GM12878 (cell line): ENCODE measurements around the gene CD82. TPM values are rescaled to one million over a fixed set of nuclear protein-coding genes. Genes with fewer than 3 reads are reported as not detected.
A peak's percentile ranks its signal among the peaks of the same experiment; 100 is the strongest.

Experiments used
- BRCA1 ChIP-seq: IDR thresholded peaks from 2 replicates; pipeline ENCODE4 v1.6.1; 2011; ENCODE audit warnings: low read depth, low read length, improper control_type of control experiment
- CEBPZ ChIP-seq: fragments of 150-350 bp; IDR thresholded peaks from 2 replicates; pipeline ENCODE4 v1.6.1; 2016; ENCODE audit warnings: low read depth, low read length
- CHD1 ChIP-seq: IDR thresholded peaks from 2 replicates; pipeline ENCODE4 v1.6.1; 2012; ENCODE audit warnings: low read depth, low read length, improper control_type of control experiment
- HCFC1 ChIP-seq: fragments of 150-350 bp; IDR thresholded peaks from 2 replicates; pipeline ENCODE4 v1.6.1; 2014; ENCODE audit warnings: low read length
- IKZF2 ChIP-seq, 2 experiments: fragments of 450-650 bp; IDR thresholded peaks; 2 replicates each; pipeline ENCODE4 v1.6.1; 2017; ENCODE audit warnings: mild to moderate bottlenecking in 2 of 2, moderate library complexity in 2 of 2
- NBN ChIP-seq: fragments of 450-650 bp; IDR thresholded peaks from 2 replicates; pipeline ENCODE4 v1.6.1; 2016
- NKRF ChIP-seq: fragments of 450-650 bp; conservative IDR thresholded peaks from 2 replicates; pipeline ENCODE4 v1.6.1; 2017; ENCODE audit warnings: mild to moderate bottlenecking, moderate library complexity
- RBBP5 ChIP-seq: fragments of 200-600 bp; sonication (generic); conservative IDR thresholded peaks from 2 replicates; pipeline ENCODE4 v1.6.1; 2016
- SIX5 ChIP-seq: IDR thresholded peaks from 2 replicates; pipeline ENCODE4 v1.6.1; 2011; ENCODE audit warnings: mild to moderate bottlenecking, low read depth, low read length, moderate library complexity; ENCODE audit not compliant: severe bottlenecking
- polyA plus RNA-seq, 11 experiments: library from polyadenylated mRNA; depleted of rRNA in 4 of 11; unstranded in 6 of 11; stranded (reverse) in 5 of 11; fragments of >200 nt; fragmentation: Nextera tagmentation in 4 of 11; fragmentation: Illumina TruSeq in 1 of 11; extraction: Ambion mirVana in 4 of 11; extraction: Trizol in 1 of 11; gene quantifications; 1 replicate in 1 of 11; 2 replicates in 10 of 11; pipeline versions ENCODE4 v1.2.1 to v1.2.3, GENCODE V29; 2011 to 2016; ENCODE audit warnings: inconsistent platforms in 2 of 11, missing spikeins in 2 of 11, low read depth in 1 of 11
- total RNA-seq, 4 experiments: library from RNA; depleted of rRNA in 3 of 4; stranded (reverse); fragments of >200 nt in 3 of 4; fragmentation: Illumina TruSeq in 1 of 4; extraction: Trizol in 1 of 4; gene quantifications; 2 replicates each; pipeline versions ENCODE4 v1.2.1 to v1.2.3, GENCODE V29; 2013 to 2021
- TF ChIP-seq, protein P1 (sequence below): fragments of 450-650 bp; IDR thresholded peaks from 2 replicates; pipeline ENCODE4 v1.6.1; 2017; ENCODE audit warnings: low read depth, mild to moderate bottlenecking, moderate library complexity
- TF ChIP-seq, protein P2 (sequence below): IDR thresholded peaks from 2 replicates; pipeline ENCODE4 v1.6.1; 2011; ENCODE audit warnings: borderline replicate concordance, low read depth, mild to moderate bottlenecking, moderate library complexity, low read length; ENCODE audit not compliant: insufficient read depth, poor library complexity, severe bottlenecking
- TF ChIP-seq, protein P3 (sequence below): fragments of 450-650 bp; formaldehyde crosslinking; IDR thresholded peaks from 2 replicates; pipeline ENCODE4 v1.4.0; 2020; ENCODE audit warnings: mild to moderate bottlenecking, moderate library complexity
- TF ChIP-seq, protein P4 (sequence below): fragments of 450-650 bp; IDR thresholded peaks from 2 replicates; pipeline ENCODE4 v1.6.1; 2017; ENCODE audit warnings: antibody characterized with exemption, mild to moderate bottlenecking, moderate library complexity

CD82 gene
- total and polyA plus RNA-seq, 10 of the 15 experiments (the other 5 are each of a cell fraction or from before 2014, with no cell fraction given), result 5.2 to 180 (median 84.7) TPM

DNA sequence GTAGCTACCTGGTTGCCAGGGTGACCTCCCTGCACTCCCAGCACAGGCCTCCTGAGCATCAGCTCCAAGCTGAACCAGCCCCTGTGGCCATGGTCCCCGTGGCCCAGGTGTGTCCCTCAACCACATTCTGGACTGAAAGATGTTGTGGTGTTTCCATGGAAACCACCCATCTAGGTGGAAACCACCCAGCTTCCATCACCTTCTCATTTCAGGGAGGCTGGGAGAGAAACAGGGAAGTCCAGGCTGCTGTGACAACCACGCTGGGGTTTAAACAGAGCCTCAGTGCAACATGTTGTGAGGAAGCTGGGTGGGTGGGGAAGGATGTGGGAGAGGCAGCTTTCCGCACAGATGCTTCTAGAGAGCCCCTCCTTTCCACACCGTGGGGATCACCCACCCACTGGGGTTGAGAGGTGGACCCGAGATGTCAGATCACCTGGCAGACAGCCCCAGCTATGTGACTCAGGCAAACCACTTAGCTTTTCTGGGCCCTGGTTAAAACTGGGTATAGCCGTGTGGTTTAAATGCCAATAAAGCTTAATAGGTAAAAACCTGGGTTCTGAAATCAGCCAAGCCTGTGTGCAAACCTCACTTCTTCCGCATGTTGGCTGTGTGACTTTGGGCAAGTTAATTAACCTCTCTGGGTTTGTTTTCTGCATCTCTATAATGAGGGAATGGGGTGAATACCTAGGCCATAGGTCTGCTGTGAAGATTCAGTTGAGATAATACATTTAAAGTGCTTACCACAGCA lies 46.4 kb downstream of the CD82 start (continued):
- TF ChIP-seq IKZF2 (IDR thresholded peaks at IDR 0.05), result peak; percentile 96
- TF ChIP-seq BRCA1, result no peak
- TF ChIP-seq, protein P1, sequence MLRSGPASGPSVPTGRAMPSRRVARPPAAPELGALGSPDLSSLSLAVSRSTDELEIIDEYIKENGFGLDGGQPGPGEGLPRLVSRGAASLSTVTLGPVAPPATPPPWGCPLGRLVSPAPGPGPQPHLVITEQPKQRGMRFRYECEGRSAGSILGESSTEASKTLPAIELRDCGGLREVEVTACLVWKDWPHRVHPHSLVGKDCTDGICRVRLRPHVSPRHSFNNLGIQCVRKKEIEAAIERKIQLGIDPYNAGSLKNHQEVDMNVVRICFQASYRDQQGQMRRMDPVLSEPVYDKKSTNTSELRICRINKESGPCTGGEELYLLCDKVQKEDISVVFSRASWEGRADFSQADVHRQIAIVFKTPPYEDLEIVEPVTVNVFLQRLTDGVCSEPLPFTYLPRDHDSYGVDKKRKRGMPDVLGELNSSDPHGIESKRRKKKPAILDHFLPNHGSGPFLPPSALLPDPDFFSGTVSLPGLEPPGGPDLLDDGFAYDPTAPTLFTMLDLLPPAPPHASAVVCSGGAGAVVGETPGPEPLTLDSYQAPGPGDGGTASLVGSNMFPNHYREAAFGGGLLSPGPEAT, result peak; percentile 94
- no peak for TF ChIP-seq CEBPZ
- peak; percentile 27; the same call in 1 of the 2 replicates for TF ChIP-seq NBN
- 0 out of 2 replicates have a peak, but pooled peaks have one; percentile 13 for TF ChIP-seq NKRF
- TF ChIP-seq HCFC1, result no peak
- TF ChIP-seq, protein P2, sequence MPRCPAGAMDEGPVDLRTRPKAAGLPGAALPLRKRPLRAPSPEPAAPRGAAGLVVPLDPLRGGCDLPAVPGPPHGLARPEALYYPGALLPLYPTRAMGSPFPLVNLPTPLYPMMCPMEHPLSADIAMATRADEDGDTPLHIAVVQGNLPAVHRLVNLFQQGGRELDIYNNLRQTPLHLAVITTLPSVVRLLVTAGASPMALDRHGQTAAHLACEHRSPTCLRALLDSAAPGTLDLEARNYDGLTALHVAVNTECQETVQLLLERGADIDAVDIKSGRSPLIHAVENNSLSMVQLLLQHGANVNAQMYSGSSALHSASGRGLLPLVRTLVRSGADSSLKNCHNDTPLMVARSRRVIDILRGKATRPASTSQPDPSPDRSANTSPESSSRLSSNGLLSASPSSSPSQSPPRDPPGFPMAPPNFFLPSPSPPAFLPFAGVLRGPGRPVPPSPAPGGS, result no peak
- TF ChIP-seq SIX5, result no peak
- no peak for TF ChIP-seq RBBP5
- TF ChIP-seq, protein P3, sequence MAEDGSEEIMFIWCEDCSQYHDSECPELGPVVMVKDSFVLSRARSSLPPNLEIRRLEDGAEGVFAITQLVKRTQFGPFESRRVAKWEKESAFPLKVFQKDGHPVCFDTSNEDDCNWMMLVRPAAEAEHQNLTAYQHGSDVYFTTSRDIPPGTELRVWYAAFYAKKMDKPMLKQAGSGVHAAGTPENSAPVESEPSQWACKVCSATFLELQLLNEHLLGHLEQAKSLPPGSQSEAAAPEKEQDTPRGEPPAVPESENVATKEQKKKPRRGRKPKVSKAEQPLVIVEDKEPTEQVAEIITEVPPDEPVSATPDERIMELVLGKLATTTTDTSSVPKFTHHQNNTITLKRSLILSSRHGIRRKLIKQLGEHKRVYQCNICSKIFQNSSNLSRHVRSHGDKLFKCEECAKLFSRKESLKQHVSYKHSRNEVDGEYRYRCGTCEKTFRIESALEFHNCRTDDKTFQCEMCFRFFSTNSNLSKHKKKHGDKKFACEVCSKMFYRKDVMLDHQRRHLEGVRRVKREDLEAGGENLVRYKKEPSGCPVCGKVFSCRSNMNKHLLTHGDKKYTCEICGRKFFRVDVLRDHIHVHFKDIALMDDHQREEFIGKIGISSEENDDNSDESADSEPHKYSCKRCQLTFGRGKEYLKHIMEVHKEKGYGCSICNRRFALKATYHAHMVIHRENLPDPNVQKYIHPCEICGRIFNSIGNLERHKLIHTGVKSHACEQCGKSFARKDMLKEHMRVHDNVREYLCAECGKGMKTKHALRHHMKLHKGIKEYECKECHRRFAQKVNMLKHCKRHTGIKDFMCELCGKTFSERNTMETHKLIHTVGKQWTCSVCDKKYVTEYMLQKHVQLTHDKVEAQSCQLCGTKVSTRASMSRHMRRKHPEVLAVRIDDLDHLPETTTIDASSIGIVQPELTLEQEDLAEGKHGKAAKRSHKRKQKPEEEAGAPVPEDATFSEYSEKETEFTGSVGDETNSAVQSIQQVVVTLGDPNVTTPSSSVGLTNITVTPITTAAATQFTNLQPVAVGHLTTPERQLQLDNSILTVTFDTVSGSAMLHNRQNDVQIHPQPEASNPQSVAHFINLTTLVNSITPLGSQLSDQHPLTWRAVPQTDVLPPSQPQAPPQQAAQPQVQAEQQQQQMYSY (CRISPR knock-in tag), result no peak
- no peak for TF ChIP-seq CHD1
- TF ChIP-seq, protein P4, sequence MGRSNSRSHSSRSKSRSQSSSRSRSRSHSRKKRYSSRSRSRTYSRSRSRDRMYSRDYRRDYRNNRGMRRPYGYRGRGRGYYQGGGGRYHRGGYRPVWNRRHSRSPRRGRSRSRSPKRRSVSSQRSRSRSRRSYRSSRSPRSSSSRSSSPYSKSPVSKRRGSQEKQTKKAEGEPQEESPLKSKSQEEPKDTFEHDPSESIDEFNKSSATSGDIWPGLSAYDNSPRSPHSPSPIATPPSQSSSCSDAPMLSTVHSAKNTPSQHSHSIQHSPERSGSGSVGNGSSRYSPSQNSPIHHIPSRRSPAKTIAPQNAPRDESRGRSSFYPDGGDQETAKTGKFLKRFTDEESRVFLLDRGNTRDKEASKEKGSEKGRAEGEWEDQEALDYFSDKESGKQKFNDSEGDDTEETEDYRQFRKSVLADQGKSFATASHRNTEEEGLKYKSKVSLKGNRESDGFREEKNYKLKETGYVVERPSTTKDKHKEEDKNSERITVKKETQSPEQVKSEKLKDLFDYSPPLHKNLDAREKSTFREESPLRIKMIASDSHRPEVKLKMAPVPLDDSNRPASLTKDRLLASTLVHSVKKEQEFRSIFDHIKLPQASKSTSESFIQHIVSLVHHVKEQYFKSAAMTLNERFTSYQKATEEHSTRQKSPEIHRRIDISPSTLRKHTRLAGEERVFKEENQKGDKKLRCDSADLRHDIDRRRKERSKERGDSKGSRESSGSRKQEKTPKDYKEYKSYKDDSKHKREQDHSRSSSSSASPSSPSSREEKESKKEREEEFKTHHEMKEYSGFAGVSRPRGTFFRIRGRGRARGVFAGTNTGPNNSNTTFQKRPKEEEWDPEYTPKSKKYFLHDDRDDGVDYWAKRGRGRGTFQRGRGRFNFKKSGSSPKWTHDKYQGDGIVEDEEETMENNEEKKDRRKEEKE, result no peak
